Amniotic epithelial cell (primary cell): ENCODE measurements around the gene ALPI.

ENCODE experiments used
- DNase-seq: peaks from one replicate; pipeline ENCODE4 v3.0.0-alpha.2; 2010; ENCODE audit warnings: low read depth

Gene ALPI

DNA sequence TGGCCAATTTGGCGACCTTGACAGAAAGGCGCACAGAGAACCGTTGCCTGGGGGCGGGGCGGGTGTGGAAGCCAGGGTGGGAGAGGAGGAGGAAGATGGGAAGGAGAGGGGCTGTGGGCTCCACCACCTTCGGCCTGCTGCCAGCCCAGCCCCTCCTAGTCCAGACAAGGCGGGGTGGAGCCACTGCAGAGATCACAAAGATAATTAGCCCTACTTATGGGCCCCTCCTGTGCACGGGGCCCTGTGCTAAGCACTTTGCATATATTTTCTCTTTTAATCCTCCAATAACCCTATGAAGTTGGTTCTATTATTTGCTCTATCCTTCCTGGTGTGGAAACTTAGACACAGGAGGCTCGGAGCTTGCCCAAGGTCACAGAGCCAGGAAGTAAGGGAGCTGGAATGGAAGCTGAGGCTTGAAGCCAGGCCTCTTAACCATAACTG, 45.4 kb downstream of the ALPI start:
- DNase-seq: no peak

DNA sequence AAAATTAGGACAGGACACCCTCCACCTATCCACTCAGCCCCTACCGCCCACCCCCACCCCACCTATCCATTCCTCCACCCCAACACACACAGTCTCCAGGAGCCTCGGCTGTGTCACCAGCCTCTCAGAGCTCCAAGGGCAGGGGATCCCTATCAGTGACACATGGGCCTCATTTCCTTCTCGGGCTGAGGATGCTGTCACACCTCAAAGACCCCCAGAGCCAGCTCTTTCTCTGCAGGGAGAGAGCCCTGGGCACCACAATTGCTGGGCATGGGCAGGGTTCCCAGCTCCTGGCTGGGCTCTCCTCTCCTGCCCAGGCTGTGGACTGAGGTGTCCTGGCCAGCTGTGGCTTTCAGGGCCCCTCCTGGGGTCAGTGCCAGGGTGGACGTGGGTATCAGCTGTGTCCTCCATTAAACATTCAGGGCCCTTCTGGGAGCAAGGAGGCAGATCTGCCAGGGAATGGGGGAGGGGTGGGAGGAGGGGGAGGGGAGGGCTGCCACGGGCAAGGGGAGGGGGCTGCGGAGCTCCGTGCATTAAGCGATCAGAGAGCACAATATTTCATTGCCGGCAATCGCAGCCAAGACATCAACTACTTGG, 45.9 kb downstream of the ALPI start:
- no peak for DNase-seq

DNA sequence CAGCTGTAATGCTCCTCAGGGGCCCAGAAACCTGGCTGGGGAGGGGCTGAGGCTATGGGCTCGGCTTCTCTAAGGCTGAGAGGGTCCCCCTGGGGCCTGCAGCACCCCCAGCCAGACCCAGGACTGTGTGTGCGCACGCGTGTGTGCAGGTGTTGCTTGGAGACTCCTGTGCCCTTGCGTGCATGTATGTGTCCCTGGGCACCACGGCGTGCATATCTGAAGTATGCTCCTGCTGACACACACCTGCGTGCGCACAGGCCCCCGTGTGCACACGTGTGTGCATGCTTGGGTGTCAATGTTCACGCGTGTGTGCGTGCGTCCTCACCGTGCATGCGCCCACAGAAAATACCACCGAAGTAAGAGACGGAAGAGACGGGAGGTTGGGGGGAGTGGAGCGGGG, 46.6 kb downstream of the ALPI start:
- no peak for DNase-seq

DNA sequence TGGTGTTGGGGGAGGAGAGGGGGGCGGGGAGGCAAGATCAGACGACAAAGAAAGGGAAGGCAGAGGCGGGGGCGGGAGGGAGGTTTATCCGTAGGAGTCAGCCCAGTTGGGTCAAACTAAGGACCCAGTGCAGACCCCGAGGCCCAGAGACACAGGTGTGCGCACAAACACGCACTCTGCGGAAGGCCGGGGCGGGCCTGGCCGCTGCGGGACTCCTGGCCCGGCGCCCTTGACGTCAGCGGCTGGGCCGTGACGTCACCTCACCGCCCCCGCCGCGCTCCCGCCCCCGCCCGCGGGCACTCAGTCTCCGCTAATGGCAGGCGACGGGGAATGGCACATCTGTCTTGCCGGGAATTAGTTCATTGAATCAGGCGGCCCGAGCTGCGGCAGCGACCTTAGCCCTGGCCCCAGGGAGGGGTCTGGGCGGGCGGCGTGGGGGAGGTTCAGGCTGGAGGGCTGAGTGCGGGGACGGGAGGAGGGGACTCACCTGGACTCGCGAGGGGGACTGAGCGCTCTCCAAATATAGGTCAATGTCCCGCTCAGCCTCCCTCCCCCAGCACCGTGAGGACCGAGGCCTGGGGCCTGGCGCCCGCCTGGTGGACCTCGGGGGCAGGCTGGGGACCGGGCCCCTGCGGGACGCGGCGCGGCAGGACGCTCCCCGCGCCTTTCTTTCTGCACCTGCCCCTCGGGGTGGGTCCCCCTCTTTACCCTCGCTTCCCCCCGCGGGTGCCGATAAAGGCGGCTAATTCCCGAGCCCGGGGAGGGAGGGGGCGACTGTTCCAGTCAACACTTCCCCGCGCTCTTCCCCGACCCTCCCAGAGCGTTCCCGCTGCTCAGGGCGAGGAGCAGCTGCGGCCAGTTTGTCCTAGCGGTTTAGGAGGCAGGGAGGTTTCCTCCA, 47.2 kb downstream of the ALPI start:
- DNase-seq: no peak

DNA sequence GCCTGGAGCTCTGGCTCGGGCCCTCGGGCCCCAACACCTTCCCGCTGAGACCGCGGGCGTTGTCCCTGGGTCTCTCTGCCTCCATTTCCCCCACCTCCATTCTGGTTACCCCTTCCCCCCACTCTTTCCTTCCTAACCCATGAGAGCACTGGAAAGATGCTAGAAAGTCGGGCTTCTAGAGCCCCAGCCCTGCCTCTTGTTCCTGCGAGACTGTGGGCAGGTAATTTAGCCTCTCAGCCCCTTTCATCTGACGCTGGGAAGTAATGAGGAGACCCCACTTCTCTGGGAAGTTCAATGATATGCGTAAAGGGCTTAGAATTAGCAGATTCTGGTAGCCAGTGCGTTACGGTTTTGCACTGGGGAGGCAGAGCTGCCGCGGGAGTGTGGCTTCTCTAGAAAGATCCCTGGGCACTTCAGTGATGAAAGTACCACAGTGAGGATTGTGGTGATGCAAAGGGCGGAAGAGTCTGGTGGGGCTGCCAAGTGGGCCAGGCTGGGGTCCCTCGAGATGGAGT, 47.9 kb downstream of the ALPI start:
- DNase-seq: no peak

DNA sequence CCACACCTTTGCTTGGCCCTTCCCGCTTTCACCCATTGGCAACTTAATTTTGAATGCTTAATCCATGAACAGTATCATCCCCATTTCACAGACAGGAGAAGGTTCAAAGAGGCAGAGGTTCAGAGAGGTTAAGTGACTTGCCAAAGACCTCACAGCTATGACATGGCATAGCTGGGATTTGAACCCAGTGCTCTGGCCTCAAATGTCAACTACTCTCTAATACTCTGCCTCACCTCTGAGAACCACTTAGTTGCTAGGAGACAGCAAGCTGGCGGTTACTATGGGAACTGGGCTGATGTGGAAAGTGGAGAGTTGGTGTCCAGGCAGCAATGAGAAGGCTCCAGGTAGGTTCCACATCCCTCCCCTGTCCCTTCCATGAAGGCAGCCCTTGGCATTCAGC, 48.5 kb downstream of the ALPI start:
- peak; percentile 12 for DNase-seq

DNA sequence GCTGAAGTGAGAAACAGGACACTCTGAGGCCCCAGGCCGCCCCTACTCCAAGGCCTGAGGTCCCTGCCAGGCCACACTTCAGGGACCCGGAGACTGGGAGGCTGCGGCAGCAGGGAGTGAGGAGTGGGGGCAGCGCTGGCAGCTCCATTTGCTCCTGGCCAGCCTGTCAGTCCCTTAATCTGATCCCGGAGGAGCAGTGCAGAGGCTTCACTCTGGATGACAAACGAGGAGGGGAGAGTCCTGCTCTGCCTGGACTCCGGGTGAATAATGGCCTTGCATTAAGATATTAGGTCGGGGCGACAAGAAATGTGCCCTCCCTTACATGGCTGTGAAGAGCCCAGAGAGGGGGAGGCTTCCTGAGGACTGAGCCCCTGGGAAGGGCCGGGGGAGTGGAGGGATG, 49.9 kb downstream of the ALPI start:
- DNase-seq: no peak

DNA sequence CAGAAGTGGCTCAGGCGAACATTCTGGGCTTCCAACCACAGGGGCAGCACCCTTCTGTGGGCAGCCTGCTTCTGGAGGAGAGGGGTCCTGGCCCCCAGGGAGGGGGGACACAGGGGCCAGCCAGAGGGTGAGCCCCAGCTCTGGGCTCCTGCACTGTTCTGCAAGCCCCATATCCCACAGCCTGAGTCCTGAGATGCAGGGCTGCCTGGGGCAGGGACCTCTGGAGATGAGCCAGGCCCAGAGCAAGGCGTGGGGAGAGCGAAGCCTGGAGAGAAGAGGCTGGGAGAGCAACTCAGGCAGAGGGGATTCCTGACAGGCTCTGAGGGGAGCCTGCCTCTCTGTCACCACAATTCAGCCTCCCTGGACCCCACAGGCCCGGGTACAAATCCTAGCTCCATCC, 50.8 kb downstream of the ALPI start:
- DNase-seq: no peak

DNA sequence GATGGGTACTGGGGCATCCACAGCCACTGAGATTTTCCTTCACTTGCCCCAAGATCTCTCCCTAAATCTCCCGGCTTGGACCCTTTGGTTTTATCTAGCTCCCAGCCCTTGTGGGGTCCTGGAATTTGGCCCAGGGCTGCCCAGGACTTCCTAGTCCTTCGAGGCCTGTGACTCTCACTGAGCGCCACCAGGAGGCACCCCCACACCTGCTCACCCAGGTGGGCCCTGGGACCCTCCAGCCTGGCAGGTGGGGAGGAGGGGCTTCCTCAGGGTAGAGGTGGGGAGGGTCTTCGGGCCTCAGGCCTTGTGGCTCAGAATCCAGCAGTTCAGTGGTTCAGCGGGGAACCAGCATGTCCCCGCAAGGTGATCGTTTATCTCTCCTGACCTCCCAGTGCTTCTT, 52.3 kb downstream of the ALPI start:
- DNase-seq: no peak
